NK-92 treated with Interleukin-12 subunit alpha and Interleukin-12 subunit beta, amount 100 ng/mL, for 24 hours (cell line): ENCODE measurements around the gene GZF1.

Experiments used
- DNase-seq: peaks from one replicate; lab custom pipeline; 2025; lab: John Stamatoyannopoulos, UW

GZF1 gene

GRCh38 chr20:23369072-23369823 is 7.3 kb downstream of the GZF1 start:
- no peak for DNase-seq

- DNase-seq, result no peak
These were observed 8.3 kb downstream of the GZF1 start for GRCh38 chr20:23370274-23370673.

GRCh38 chr20:23370873-23371272 is 8.9 kb downstream of the GZF1 start:
- no peak for DNase-seq

- no peak for DNase-seq
These were observed 9.5 kb downstream of the GZF1 start for GRCh38 chr20:23371496-23371895.

- DNase-seq, result no peak
These were observed 12.5 kb downstream of the GZF1 start for GRCh38 chr20:23374441-23374840.

GRCh38 chr20:23375827-23376226 is 13.8 kb downstream of the GZF1 start:
- DNase-seq, result no peak

- no peak for DNase-seq
These were observed 17.8 kb downstream of the GZF1 start for GRCh38 chr20:23379772-23380171.

GRCh38 chr20:23381876-23382275 is 19.9 kb downstream of the GZF1 start:
- no peak for DNase-seq

- DNase-seq, result no peak
These were observed 24.5 kb downstream of the GZF1 start for GRCh38 chr20:23386304-23387117.

GRCh38 chr20:23387118-23387443 is 25.1 kb downstream of the GZF1 start:
- DNase-seq, result no peak

- DNase-seq, result no peak
These were observed 28.3 kb downstream of the GZF1 start for GRCh38 chr20:23390091-23390774.

GRCh38 chr20:23391707-23392310 is 29.8 kb downstream of the GZF1 start:
- no peak for DNase-seq

GRCh38 chr20:23393996-23394775 is 32.2 kb downstream of the GZF1 start:
- no peak for DNase-seq

- no peak for DNase-seq
These were observed 35.1 kb downstream of the GZF1 start for GRCh38 chr20:23396950-23397627.

- no peak for DNase-seq
These were observed 36.0 kb downstream of the GZF1 start for GRCh38 chr20:23397961-23398360.

GRCh38 chr20:23399568-23400241 is 37.7 kb downstream of the GZF1 start:
- DNase-seq, result no peak

GRCh38 chr20:23401051-23401450 is 39.1 kb downstream of the GZF1 start:
- DNase-seq, result no peak

GRCh38 chr20:23403751-23404150 is 41.8 kb downstream of the GZF1 start:
- no peak for DNase-seq

GRCh38 chr20:23404196-23404595 is 42.2 kb downstream of the GZF1 start:
- no peak for DNase-seq

GRCh38 chr20:23406880-23407279 is 44.9 kb downstream of the GZF1 start:
- no peak for DNase-seq
